A673 (cell line): ENCODE data around the gene CFAP43.

Experiments
- CTCF ChIP-seq: fragments of 300-800, 200-600 bp; sonication (generic); conservative IDR thresholded peaks from 2 replicates; pipeline ENCODE4 v1.5.1; 2017; ENCODE audit warnings: low read depth, mild to moderate bottlenecking, antibody characterized with exemption, low read length, moderate library complexity, mixed read lengths
- EZH2 ChIP-seq: fragments of 200-600 bp; sonication (generic); IDR thresholded peaks from 2 replicates; pipeline ENCODE4 v1.6.1; 2017; ENCODE audit warnings: borderline replicate concordance, low read depth, mild to moderate bottlenecking, mixed read lengths, antibody characterized with exemption, low read length; ENCODE audit not compliant: poor library complexity, severe bottlenecking

DNA sequence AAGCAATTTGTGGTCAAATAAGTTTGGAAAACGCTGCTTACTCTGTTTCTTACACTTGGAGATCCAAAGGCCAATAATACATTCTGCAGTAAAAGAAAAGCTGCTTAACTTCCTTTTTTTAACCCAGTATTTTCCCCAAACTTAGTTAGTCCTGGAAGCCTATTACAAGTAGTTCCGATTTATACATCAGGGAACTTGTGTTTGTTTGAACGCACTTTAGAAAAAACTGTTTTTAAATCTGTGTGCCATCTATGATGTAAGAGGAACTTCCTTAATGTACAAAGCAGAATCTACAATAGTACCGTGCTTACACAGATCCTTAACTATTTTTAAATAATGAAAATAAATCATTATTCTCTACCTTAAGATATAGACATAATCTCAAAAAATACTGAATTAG is 87.2 kb downstream of the CFAP43 start:
- TF ChIP-seq CTCF = no peak
- no peak for TF ChIP-seq EZH2
